ENCODE data around the gene ADNP. TPM values are rescaled to one million over a fixed set of nuclear protein-coding genes. Genes with fewer than 3 reads are reported as not detected.

The ADNP gene
- total RNA-seq, 2 experiments from 2014 or later, result 58.8 to 63.3 TPM

DNA sequence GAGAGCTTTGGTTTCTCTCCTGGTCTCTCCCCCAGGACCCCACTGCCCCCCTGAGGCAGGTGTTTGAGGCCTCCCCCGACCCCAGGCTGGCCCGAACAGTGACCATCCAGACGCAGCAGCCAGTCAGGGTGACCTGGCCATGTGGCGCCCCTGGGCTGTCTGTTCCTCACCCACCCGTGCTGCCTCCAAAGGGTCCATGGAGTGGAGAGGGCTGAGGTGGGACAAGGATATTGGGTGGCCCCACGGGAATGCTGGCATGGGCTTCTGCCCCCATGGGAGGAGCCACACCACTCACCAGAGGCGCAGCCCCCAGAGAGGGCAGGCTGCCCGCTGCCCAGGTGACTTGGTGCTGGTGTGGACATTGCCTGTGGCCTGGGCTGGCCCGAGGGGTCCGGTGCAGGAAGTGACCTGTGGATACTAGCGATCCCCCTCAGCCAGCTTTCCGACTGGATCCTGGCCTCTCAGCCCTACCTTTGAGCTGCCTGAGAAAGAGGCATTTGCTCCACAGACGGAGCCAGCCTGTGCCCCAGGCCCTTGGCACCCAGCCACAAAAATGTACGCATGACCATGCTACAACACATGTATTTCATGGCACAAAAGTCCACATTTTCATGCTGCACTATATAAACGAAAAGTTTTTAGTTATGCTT is 85.5 kb downstream of the ADNP start:
- no peaks in the 10 kb centered on the region for H3K36me3 Mint-ChIP-seq (ENCODE audit: low read depth)
- ChIA-PET POLR2A (no interaction called here), CTCF (interaction anchor here (0.7 to 2.8 kb wide), 4 partner anchors 51 to 613 kb away, joined by 3 to 8 read pairs (median 3); partner anchors contain the start of gene BCAS4)
- no peak overlapping the region for H3K4me3 Mint-ChIP-seq
- DNase-seq, result no peak
- no peaks in the 10 kb centered on the region for H3K9me3 Mint-ChIP-seq
- peaks cover 21% of the 10 kb centered on the region for H3K4me1 Mint-ChIP-seq
- H3K27ac Mint-ChIP-seq, result no peak overlapping the region
- no peaks in the 10 kb centered on the region for H3K27me3 Mint-ChIP-seq

DNA sequence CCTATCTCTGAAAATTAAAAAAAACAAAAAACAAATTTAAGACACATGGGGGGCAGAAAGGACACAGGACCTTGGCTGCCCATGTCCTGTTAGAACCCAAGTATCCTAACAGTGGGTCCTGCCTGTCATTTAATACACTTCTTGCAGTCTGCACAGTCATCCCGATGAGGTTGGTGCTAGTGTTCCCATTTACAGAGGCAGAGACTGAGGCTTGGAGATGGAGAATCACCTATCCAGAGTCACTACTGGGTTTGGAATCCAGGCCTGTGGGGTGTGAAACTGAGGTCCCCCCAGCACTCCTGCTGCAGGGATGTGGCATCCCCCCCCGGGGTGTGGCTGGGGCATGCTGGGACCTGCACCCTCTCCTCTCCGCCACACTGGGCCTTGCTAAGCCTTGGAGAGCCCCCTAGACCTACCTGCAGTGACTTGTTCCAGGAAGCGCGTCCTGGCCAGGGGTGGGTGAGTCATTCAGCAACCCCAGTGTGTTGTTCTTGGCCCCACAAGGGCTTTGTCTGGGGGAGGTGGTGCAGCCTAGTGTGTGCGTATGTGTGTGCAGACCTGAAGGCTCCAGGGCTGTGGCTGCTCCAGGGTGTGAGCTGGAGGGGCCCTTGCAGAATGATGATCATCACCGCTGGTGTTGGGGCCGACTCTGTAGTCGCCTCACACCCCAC is 86.7 kb downstream of the ADNP start:
- H3K4me1 Mint-ChIP-seq, result peaks cover 26% of the 10 kb centered on the region
- no peaks in the 10 kb centered on the region for H3K36me3 Mint-ChIP-seq (ENCODE audit: low read depth)
- no peaks in the 10 kb centered on the region for H3K9me3 Mint-ChIP-seq
- peak overlapping the region; percentile 81 for H3K27ac Mint-ChIP-seq
- CTCF ChIA-PET, result interaction anchor here (0.8 to 2.8 kb wide), 3 partner anchors 50 to 85 kb away, joined by 3 to 8 read pairs (median 3); partner anchors contain the start of gene BCAS4
- peak overlapping the region; percentile 7 for H3K4me3 Mint-ChIP-seq
- POLR2A ChIA-PET, result interaction anchor here (0.8 kb wide), 1 partner anchor 86 kb away, joined by 3 read pairs; no protein-coding TSS in a partner anchor
- H3K27me3 Mint-ChIP-seq, result no peaks in the 10 kb centered on the region
- DNase-seq, result peak; percentile 78

DNA sequence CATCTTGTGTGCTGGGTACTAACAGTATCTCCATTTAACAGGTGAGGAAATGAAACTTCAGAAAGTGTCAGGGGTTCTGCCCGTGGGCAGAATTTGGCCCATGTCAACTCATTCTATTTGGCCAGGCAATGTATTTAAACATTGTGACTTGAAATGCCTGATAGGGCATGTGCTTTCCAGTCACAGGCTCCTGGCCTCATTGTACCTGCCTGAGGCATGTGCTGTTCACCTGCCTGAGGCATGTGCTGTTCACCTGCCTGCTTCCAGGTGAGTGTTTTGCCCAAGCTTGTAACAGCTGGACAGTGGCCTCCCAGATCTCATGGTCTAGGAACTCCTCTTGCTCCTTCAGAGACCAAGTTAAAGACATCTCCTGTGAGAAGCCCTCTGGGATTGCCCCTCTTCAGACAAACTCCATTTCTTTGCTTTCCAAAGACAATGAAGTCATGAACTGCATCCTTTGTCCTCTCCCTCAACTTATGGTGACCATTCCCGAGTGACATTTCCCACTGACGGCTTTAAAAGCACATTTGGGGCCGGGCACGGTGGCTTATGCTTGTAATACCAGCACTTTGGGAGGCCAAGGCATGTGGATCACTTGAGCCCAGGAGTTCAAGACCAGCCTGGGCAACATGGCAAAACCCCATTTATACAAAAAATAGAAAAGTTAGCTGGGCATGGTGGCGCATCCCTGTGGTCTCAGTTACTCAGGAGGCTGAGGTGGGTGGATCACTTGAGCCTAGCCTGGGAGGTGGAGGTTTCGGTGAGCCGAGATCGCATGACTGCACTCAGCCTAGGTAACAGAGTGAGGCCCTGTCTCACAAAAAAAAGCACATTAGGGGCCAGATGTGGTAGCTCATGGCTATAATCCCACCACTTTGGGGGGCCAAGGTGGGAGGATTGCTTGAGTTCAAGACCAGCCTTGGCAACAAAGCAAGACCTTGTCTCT is 87.6 kb downstream of the ADNP start:
- H3K27ac Mint-ChIP-seq, result peak overlapping the region; percentile 10
- H3K9me3 Mint-ChIP-seq, result no peaks in the 10 kb centered on the region
- H3K4me3 Mint-ChIP-seq, result no peak overlapping the region
- POLR2A ChIA-PET, result no interaction called here
- H3K27me3 Mint-ChIP-seq, result no peaks in the 10 kb centered on the region
- DNase-seq, result no peak
- H3K4me1 Mint-ChIP-seq, result peaks cover 33% of the 10 kb centered on the region
- CTCF ChIA-PET, result no interaction called here
- no peaks in the 10 kb centered on the region for H3K36me3 Mint-ChIP-seq (ENCODE audit: low read depth)

DNA sequence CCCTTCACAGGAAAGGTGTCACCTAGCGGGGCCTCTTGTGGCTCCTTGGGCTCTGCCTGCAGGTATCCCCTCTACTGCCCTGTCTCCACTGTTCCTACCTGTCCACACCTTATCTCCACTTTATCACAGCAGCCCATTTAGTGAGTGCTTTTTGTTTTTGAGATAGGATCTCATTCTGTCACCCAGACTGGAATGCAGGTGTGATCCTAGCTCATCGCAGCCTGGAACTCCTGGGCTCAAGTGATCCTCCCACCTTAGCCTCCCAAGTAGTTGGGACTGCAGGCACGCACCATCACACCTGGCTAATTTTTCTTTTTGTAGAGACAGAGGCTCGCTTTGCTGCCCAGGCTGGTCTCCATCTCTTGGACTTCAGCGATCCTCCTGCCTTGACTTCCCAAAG is 88.4 kb downstream of the ADNP start:
- CTCF ChIA-PET, result no interaction called here
- no peaks in the 10 kb centered on the region for H3K36me3 Mint-ChIP-seq (ENCODE audit: low read depth)
- H3K4me1 Mint-ChIP-seq, result peaks cover 40% of the 10 kb centered on the region
- no peaks in the 10 kb centered on the region for H3K27me3 Mint-ChIP-seq
- no peak for DNase-seq
- H3K4me3 Mint-ChIP-seq, result no peak overlapping the region
- POLR2A ChIA-PET, result no interaction called here
- no peaks in the 10 kb centered on the region for H3K9me3 Mint-ChIP-seq
- H3K27ac Mint-ChIP-seq, result peak overlapping the region; percentile 5

Other genes with a start within 250 kb of the ADNP start
- gene RIPOR3, start 239.9 kb downstream of the ADNP start, total RNA-seq, result not detected
- 1 to 10 TPM; 4.3 to 6.2 TPM for gene PARD6B, start 199.9 kb downstream of the ADNP start, total RNA-seq
- gene BCAS4, start 136.4 kb downstream of the ADNP start, total RNA-seq, result 1 to 10 TPM; 6.3 to 6.6 TPM
- gene DPM1, start 27.1 kb upstream of the ADNP start, total RNA-seq, result 10 to 100 TPM; 46.8 to 49.8 TPM
- 1 to 10 TPM; 4.1 to 4.7 TPM for gene MOCS3, start 27.4 kb upstream of the ADNP start, total RNA-seq
- gene KCNG1, start 91.7 kb upstream of the ADNP start, total RNA-seq, result under 1 TPM; 0.13 to 0.30 TPM